Large intestine (tissue), 3 donors: ENCODE results near the gene CYP26B1. TPM values are rescaled to one million over a fixed set of nuclear protein-coding genes. Genes with fewer than 3 reads are reported as not detected.

Experiments used
- DNase-seq, 2 donors: peaks; one replicate each; pipeline versions ENCODE4 v3.0.0 to v3.0.0-alpha.2; 2013
- H3K27ac ChIP-seq: one replicate; pipeline ENCODE4 v1.5.1; 2013; ENCODE audit warnings: low read length
- H3K27me3 ChIP-seq: 2 replicates; pipeline ENCODE4 v1.6.1; 2013; ENCODE audit warnings: low read length; ENCODE audit not compliant: control insufficient read depth, insufficient read depth
- H3K36me3 ChIP-seq: 2 replicates; pipeline ENCODE4 v1.6.1; 2013; ENCODE audit warnings: low read length; ENCODE audit not compliant: control insufficient read depth, insufficient read depth
- H3K4me1 ChIP-seq: one replicate; pipeline ENCODE4 v1.6.1; 2013; ENCODE audit warnings: low read length; ENCODE audit not compliant: control insufficient read depth, insufficient read depth
- H3K4me3 ChIP-seq: one replicate; pipeline ENCODE4 v1.5.1; 2013; ENCODE audit warnings: low read length
- H3K9me3 ChIP-seq: one replicate; pipeline ENCODE4 v1.6.1; 2013; ENCODE audit warnings: mild to moderate bottlenecking, low read depth, low read length, moderate library complexity; ENCODE audit not compliant: control insufficient read depth
- WGBS: methylation state at CpG from one replicate; pipeline ENCODE4 v1.1.5; 2013; ENCODE audit warnings: low lambda C conversion rate; ENCODE audit not compliant: insufficient coverage; 5-methylcytosine and 5-hydroxymethylcytosine counted together
- polyA plus RNA-seq: library from polyadenylated mRNA; unstranded; fragments of 120-200 nt; gene quantifications from one replicate; pipeline ENCODE4 v1.2.1, GENCODE V29; 2013

The CYP26B1 gene
- polyA plus RNA-seq, 1 donor, result 6.1 TPM

GRCh38 chr2:72141881-72142451, 5.7 kb downstream of the CYP26B1 start:
- Histone ChIP-seq H3K9me3 (peaks cover 18% of the 10 kb centered on the region), H3K4me3 (no peak overlapping the region), H3K4me1 (peaks cover 50% of the 10 kb centered on the region), H3K27ac (no peak overlapping the region), H3K27me3 (peaks cover 48% of the 10 kb centered on the region), H3K36me3 (no peaks in the 10 kb centered on the region)
- no peak for DNase-seq
- no CpG with 5 or more reads among the region's 13 CpGs for WGBS

GRCh38 chr2:72141032-72141645, 6.5 kb downstream of the CYP26B1 start:
- DNase-seq, result no peak
- Histone ChIP-seq H3K4me1 (peaks cover 43% of the 10 kb centered on the region), H3K4me3 (no peak overlapping the region), H3K27ac (no peak overlapping the region), H3K36me3 (no peaks in the 10 kb centered on the region), H3K27me3 (peaks cover 40% of the 10 kb centered on the region), H3K9me3 (peaks cover 14% of the 10 kb centered on the region)
- WGBS, result no CpG with 5 or more reads among the region's 5 CpGs

- Histone ChIP-seq H3K27me3 (peaks cover 34% of the 10 kb centered on the region), H3K4me1 (peaks cover 40% of the 10 kb centered on the region), H3K27ac (no peak overlapping the region), H3K36me3 (no peaks in the 10 kb centered on the region), H3K9me3 (peaks cover 14% of the 10 kb centered on the region), H3K4me3 (no peak overlapping the region)
- WGBS, result no CpG with 5 or more reads among the region's 4 CpGs
- DNase-seq, result no peak
These were observed 7.1 kb downstream of the CYP26B1 start for GRCh38 chr2:72140621-72140960.

- Histone ChIP-seq H3K36me3 (no peaks in the 10 kb centered on the region), H3K4me3 (no peak overlapping the region), H3K9me3 (peaks cover 14% of the 10 kb centered on the region), H3K4me1 (peaks cover 39% of the 10 kb centered on the region), H3K27me3 (peaks cover 29% of the 10 kb centered on the region), H3K27ac (no peak overlapping the region)
- no peak for DNase-seq
- WGBS, result no CpG with 5 or more reads among the region's 14 CpGs
These were observed 7.6 kb downstream of the CYP26B1 start for GRCh38 chr2:72139874-72140620.

- peaks cover 9% of the 10 kb centered on the region for H3K9me3 ChIP-seq
- no peak for DNase-seq
- WGBS, result no CpG with 5 or more reads among the region's 8 CpGs
- no peaks in the 10 kb centered on the region for H3K36me3 ChIP-seq
- H3K27me3 ChIP-seq, result peaks cover 23% of the 10 kb centered on the region
- no peak overlapping the region for H3K4me3 ChIP-seq
- H3K4me1 ChIP-seq, result peaks cover 35% of the 10 kb centered on the region
- H3K27ac ChIP-seq, result no peak overlapping the region
These were observed 8.2 kb downstream of the CYP26B1 start for GRCh38 chr2:72139471-72139873.

- no peak for DNase-seq
- WGBS, result no CpG with 5 or more reads among the region's 14 CpGs
These were observed 8.7 kb downstream of the CYP26B1 start for GRCh38 chr2:72138921-72139381.

GRCh38 chr2:72138011-72138881, 9.4 kb downstream of the CYP26B1 start:
- peaks cover 26% of the 10 kb centered on the region for H3K4me1 ChIP-seq
- H3K4me3 ChIP-seq, result no peak overlapping the region
- no peak overlapping the region for H3K27ac ChIP-seq
- no CpG with 5 or more reads among the region's 24 CpGs for WGBS
- DNase-seq, result no peak
- no peaks in the 10 kb centered on the region for H3K36me3 ChIP-seq
- peaks cover 11% of the 10 kb centered on the region for H3K27me3 ChIP-seq
- no peaks in the 10 kb centered on the region for H3K9me3 ChIP-seq

More at GRCh38 chr2:72138921-72139381, 8.7 kb downstream of the CYP26B1 start:
- H3K36me3 ChIP-seq, result no peaks in the 10 kb centered on the region
- peaks cover 18% of the 10 kb centered on the region for H3K27me3 ChIP-seq
- no peak overlapping the region for H3K4me3 ChIP-seq
- peaks cover 31% of the 10 kb centered on the region for H3K4me1 ChIP-seq
- peaks cover 7% of the 10 kb centered on the region for H3K9me3 ChIP-seq
- H3K27ac ChIP-seq, result no peak overlapping the region

GRCh38 chr2:72137498-72138010, 10.1 kb downstream of the CYP26B1 start:
- Histone ChIP-seq H3K4me1 (peaks cover 21% of the 10 kb centered on the region), H3K27ac (no peak overlapping the region), H3K36me3 (no peaks in the 10 kb centered on the region), H3K27me3 (peaks cover 4% of the 10 kb centered on the region), H3K9me3 (no peaks in the 10 kb centered on the region), H3K4me3 (no peak overlapping the region)
- peak in 1 of 2 donors; percentile 58 for DNase-seq
- WGBS, result no CpG with 5 or more reads among the region's 10 CpGs

- Histone ChIP-seq H3K4me3 (no peak overlapping the region), H3K27ac (no peak overlapping the region), H3K4me1 (peaks cover 19% of the 10 kb centered on the region), H3K36me3 (no peaks in the 10 kb centered on the region), H3K27me3 (no peaks in the 10 kb centered on the region), H3K9me3 (no peaks in the 10 kb centered on the region)
- no CpG with 5 or more reads among the region's 7 CpGs for WGBS
- no peak for DNase-seq
These were observed 10.6 kb downstream of the CYP26B1 start for GRCh38 chr2:72136933-72137497.
